GM03348 (cell line): ENCODE data around the gene CCSER1.
"Not testable (repeated sequence)": the region's sequence is repeated elsewhere in the genome, so short reads cannot be mapped to it uniquely, and the experiment has no call there.

Source experiments
- DNase-seq: peaks from one replicate; pipeline ENCODE4 v3.0.0; 2012; ENCODE audit warnings: low spot score

CCSER1 gene

GRCh38 chr4:91064157-91064853, 937.1 kb downstream of the CCSER1 start:
- DNase-seq = no peak

DNA sequence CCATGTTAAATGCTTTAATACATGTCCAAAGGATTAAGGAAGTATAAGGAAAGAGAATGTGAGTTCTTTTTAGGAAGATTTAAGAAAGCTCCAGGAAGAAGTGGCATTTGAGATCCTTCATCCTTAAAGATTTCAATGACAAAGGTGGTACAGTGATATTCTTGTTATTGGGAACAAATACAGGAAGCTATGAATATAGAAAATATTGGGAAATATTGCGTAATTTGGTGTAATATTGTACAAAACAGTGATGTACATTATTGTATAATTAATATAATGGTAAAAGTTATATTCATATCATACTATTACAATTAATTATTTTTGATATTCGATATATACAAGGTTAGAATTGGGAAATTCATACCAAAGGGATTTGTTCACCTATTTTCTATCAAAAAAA, 937.9 kb downstream of the CCSER1 start:
- no peak for DNase-seq

DNA sequence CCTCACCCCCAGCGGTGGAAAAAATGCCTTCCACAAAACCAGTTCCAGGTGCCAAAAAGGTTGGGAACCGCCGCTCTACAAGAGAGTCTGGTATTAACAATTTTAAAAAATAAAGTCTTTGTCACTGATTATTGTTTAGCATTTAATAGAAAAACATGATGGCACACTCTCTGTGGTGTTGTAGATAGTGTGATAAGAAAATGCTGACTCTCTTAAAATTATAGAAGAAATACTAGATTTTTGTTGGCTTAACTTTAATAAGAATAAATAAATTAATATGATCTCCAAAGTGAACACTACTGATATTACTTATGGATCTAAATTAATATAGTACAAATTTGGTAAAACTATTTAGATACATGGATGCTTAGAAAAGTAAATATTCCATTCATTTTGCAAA, 943.5 kb downstream of the CCSER1 start:
- DNase-seq = no peak

GRCh38 chr4:91076147-91076546, 949.0 kb downstream of the CCSER1 start:
- DNase-seq = no peak

GRCh38 chr4:91085961-91086360, 958.8 kb downstream of the CCSER1 start:
- no peak for DNase-seq

DNA sequence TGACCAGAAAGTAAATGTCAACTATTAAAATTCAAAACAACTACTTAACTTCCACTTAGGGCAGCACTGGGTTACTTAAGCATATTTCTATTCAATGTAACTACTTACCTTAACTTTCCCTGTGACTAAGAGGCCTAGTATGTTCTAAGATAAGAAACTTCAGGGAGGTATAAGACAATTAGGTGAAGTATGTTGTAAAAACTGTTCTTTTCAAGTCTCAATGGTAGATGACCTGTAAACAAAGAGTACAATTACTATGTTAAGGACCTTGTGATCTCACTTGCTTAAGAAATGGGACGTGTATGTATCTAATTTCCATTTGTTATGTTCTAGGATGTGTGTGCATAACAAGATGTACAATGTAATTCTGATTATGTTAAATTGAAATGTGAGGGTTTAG, 960.5 kb downstream of the CCSER1 start:
- no peak for DNase-seq

GRCh38 chr4:91089178-91089577, 962.0 kb downstream of the CCSER1 start:
- DNase-seq = no peak

GRCh38 chr4:91092398-91092980, 965.3 kb downstream of the CCSER1 start:
- DNase-seq = no peak

GRCh38 chr4:91094220-91094619, 967.0 kb downstream of the CCSER1 start:
- not testable (repeated sequence) for DNase-seq

GRCh38 chr4:91099666-91100065, 972.5 kb downstream of the CCSER1 start:
- no peak for DNase-seq

DNA sequence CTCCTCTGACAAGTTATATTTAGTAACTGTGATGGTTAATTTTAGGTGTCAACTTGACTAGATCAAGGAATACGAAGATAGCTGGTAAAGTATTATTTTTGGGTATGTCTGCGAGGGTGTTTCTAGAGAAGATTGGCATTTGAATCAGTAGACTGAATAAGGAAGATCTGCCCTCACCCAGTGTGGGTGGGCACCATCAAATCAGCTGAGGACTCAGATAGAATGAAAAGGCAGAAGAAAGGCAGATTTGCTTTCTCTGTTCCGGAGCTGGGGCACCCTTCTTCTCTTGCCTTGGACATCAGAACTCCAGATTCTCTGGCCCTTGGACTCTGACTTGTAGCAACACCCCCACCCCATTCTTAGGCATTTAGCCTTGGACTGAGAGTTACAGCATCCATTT, 981.6 kb downstream of the CCSER1 start:
- DNase-seq = no peak

DNA sequence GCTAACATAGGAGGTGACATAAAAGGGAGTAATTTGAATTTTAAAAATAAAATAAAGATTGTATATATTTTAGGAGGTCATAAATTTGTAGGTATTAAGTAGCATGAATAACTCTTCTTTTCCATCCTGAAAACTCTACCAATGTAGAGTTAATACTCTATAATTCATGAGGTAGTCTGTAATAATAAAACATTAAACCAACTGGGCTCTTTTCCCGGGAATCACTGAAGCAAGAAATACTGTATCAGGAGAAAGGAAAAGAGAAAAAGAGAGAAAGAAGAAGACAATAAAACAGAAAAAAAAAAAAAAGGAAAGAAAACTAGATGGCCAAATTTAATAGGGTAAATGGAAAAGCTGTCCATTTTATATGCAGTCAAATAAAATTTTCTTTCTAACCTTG, 984.4 kb downstream of the CCSER1 start:
- DNase-seq = no peak

DNA sequence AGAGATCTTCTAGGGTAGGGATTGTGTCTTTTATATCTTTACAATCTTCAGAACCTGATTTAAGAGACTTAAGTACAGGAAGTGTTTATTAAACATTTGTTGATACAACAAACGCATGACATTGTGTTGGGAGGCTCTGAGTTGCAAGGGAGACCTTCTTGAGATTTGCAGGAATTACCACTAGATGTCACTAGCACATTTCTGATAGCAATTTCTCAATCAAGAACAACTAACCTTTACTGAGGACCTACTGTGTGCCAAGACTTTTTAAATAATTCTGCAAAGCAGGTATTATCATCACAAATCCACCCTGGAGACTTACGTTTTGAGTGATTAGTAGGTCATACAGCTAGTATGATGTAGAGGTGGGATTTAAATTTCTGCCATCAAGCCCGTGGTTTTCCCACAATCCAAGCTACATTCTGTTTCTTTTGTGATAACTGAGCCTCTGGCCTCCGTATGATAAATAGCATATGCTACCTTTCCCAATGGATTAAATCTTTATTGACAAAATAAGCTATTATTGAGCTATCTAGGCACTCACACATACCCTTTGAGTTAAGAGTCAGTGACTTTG, 986.0 kb downstream of the CCSER1 start:
- DNase-seq = peak; percentile 12

- no peak for DNase-seq
Measured at GRCh38 chr4:91114386-91114785, 987.2 kb downstream of the CCSER1 start.

- DNase-seq = no peak
Measured at GRCh38 chr4:91116861-91117260, 989.7 kb downstream of the CCSER1 start.

DNA sequence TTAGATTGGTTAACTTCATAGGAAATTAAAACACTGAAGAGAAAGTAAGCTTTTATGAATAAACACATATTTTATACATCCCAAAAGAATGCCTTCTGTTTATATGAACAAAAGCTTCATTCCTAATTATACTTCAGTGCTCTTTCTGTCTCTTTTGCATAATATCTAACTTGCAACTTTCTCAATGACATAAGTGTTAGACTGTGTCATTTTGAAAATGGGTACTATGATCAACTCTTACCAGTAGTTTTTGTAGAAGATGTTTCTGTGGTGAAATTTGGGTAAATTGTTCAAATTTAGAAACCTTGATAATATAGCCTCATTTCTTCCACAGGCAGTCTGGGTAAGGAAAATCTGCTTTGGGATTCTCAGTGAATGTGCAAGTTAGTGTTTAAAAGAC, 991.4 kb downstream of the CCSER1 start:
- DNase-seq = no peak

DNA sequence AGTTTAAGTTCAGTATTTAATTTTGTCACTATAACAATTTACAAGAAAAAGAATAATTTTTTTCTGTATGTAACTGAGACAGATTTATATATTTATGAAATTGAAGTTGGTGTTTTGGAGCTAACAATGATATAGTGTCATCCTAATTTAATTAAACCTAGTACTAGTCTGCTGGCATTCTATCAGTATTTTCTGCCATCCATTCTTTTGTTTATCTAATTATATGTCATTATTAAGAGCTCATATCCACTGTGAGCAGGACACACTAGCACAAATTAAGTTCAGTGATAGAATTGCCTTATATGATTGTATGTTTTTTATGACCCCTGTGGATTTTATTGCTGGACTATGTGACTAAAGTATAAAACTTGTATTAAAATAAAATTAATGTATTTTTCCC, 996.5 kb downstream of the CCSER1 start:
- DNase-seq = no peak

DNA sequence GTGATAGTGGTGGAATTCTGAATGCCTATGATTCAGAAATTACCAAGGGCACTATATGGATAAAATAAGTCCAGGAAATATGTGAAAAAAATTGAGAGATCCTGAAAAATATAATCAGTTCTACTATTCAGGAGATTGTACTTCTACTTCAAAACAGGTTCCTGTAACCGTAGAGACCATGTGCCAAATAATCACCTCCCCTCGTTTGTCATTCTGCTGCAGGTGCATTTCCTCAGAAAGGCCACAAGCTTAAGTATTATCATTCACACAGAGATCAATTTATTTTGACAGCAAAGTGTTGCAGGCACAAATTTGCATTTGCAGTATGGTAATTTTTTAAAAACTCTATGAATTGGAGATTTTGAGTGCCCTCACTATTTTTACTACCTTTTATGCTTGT, 1000.0 kb downstream of the CCSER1 start:
- no peak for DNase-seq

GRCh38 chr4:91127831-91128230, 1000.6 kb downstream of the CCSER1 start:
- DNase-seq = no peak

DNA sequence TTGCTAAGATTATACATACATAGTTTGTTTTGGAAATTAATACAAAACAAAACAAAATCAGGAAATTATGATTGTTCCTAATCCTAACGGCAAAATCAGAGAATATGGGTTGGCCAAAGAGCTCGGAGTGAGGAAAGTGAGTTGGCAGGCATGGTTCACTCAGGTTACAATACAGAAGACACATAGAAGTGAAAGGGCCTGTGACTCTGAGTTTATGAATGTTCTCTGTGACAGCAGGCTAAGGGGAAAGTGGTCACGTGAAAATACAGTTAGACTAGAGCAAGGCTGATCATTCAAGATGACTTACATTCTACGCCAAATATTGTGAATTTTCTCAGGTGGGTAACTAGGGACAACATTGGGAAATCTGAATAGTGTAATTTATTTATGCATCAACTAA, 1001.3 kb downstream of the CCSER1 start:
- DNase-seq = no peak

GRCh38 chr4:91147067-91147466, 1019.9 kb downstream of the CCSER1 start:
- no peak for DNase-seq

- DNase-seq = not testable (repeated sequence)
Measured at GRCh38 chr4:91154041-91154440, 1026.8 kb downstream of the CCSER1 start.

- not testable (repeated sequence) for DNase-seq
Measured at GRCh38 chr4:91167864-91168653, 1040.9 kb downstream of the CCSER1 start.
